OCI-LY3 (cell line): ENCODE measurements around the gene SDHAF1.
"Not testable (repeated sequence)": the region's sequence is repeated elsewhere in the genome, so short reads cannot be mapped to it uniquely, and the experiment has no call there.

Experiments used
- H2AFZ ChIP-seq: fragments of 200-600, 300-600 bp; shearing (Covaris generic); 2 replicates; pipeline ENCODE4 v1.6.0; 2014; ENCODE audit warnings: antibody characterized with exemption, low read depth, low read length
- H3K27ac ChIP-seq: fragments of 200-600, 300-600 bp; sonication (generic); 2 replicates; pipeline ENCODE4 v1.5.1; 2014; ENCODE audit warnings: mild to moderate bottlenecking, low read length, moderate library complexity, mixed read lengths
- H3K27me3 ChIP-seq: fragments of 200-600, 300-600 bp; sonication (generic); 2 replicates; pipeline ENCODE4 v1.6.1; 2014; ENCODE audit warnings: low read depth, low read length, mixed read lengths
- H3K36me3 ChIP-seq: fragments of 200-600, 300-600 bp; sonication (generic); replicated peaks from 2 replicates; pipeline ENCODE3; 2014; ENCODE audit warnings: low read depth, low read length, mixed read lengths
- H3K4me1 ChIP-seq: fragments of 300-600, 200-600 bp; sonication (generic); 2 replicates; pipeline ENCODE4 v1.6.1; 2014; ENCODE audit warnings: low read length, mixed read lengths
- H3K4me2 ChIP-seq: fragments of 200-600, 300-600 bp; sonication (generic); 2 replicates; pipeline ENCODE4 v1.6.1; 2014; ENCODE audit warnings: low read length, mixed read lengths
- H3K4me3 ChIP-seq: fragments of 300-600, 200-600 bp; sonication (generic); 2 replicates; pipeline ENCODE4 v1.5.1; 2014; ENCODE audit warnings: antibody characterized with exemption, mild to moderate bottlenecking, low read length, moderate library complexity
- H3K79me2 ChIP-seq: fragments of 300-600, 200-600 bp; shearing (Covaris generic); 2 replicates; pipeline ENCODE4 v1.6.1; 2014; ENCODE audit warnings: mild to moderate bottlenecking, low read length, mixed read lengths
- H3K9ac ChIP-seq: fragments of 300-600, 200-600 bp; shearing (Covaris generic); 2 replicates; pipeline ENCODE4 v1.6.0; 2014; ENCODE audit warnings: mild to moderate bottlenecking, low read length, moderate library complexity
- H3K9me3 ChIP-seq: fragments of 200-600, 300-600 bp; shearing (Covaris generic); 2 replicates; pipeline ENCODE4 v1.6.1; 2014; ENCODE audit warnings: low read length, mixed read lengths; ENCODE audit not compliant: insufficient read depth
- H4K20me1 ChIP-seq: fragments of 200-600, 300-600 bp; sonication (generic); 2 replicates; pipeline ENCODE4 v1.6.1; 2016; ENCODE audit warnings: low read length, mixed read lengths; ENCODE audit not compliant: insufficient read depth
- EZH2phosphoT487 ChIP-seq: fragments of 200-600 bp; shearing (Covaris generic); IDR thresholded peaks from 2 replicates; pipeline ENCODE4 v1.6.1; 2018; ENCODE audit warnings: antibody characterized with exemption, mixed run types, low read depth
- TF ChIP-seq, protein P1 (sequence below): fragments of 200-600, 300-600 bp; sonication (generic); IDR thresholded peaks from 2 replicates; pipeline ENCODE4 v1.5.1; 2014; ENCODE audit warnings: antibody characterized with exemption, low read length, low read depth

Gene SDHAF1

DNA sequence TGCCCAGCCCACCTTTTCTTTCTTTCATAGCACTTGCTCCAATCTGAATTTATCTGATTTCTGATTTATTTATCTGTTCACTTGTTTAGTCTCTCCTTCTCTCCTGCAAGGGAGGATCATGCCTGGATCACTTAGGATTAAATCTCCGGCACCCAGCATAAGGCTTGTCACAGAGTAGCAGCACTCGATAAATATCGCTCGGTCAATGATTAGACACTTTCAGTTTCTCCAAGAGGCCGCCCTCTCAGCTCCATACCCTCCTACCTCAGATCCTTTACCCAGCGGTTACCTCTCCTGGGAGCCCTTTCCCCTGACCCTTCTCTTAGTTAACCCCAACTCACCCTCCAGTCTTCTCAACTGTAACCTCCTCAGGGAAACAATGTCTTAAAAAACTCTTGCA is 36.3 kb downstream of the SDHAF1 start:
- no peak overlapping the region for H3K27ac ChIP-seq
- H3K4me2 ChIP-seq: no peak overlapping the region
- no peak overlapping the region for H3K4me3 ChIP-seq
- peaks cover 9% of the 10 kb centered on the region for H3K36me3 ChIP-seq
- H2AFZ ChIP-seq: no peak overlapping the region
- no peaks in the 10 kb centered on the region for H3K27me3 ChIP-seq
- TF ChIP-seq, protein P1, sequence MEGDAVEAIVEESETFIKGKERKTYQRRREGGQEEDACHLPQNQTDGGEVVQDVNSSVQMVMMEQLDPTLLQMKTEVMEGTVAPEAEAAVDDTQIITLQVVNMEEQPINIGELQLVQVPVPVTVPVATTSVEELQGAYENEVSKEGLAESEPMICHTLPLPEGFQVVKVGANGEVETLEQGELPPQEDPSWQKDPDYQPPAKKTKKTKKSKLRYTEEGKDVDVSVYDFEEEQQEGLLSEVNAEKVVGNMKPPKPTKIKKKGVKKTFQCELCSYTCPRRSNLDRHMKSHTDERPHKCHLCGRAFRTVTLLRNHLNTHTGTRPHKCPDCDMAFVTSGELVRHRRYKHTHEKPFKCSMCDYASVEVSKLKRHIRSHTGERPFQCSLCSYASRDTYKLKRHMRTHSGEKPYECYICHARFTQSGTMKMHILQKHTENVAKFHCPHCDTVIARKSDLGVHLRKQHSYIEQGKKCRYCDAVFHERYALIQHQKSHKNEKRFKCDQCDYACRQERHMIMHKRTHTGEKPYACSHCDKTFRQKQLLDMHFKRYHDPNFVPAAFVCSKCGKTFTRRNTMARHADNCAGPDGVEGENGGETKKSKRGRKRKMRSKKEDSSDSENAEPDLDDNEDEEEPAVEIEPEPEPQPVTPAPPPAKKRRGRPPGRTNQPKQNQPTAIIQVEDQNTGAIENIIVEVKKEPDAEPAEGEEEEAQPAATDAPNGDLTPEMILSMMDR: no peak
- no peak for TF ChIP-seq EZH2phosphoT487
- H3K9ac ChIP-seq: no peak overlapping the region
- H3K4me1 ChIP-seq: no peaks in the 10 kb centered on the region
- no peaks in the 10 kb centered on the region for H3K79me2 ChIP-seq
- H3K9me3 ChIP-seq: no peaks in the 10 kb centered on the region
- H4K20me1 ChIP-seq: no peaks in the 10 kb centered on the region

- no peaks in the 10 kb centered on the region for H3K9me3 ChIP-seq
- no peak within 1 kb of the TSS for H3K4me3 ChIP-seq
- H4K20me1 ChIP-seq: no peaks in the 10 kb centered on the region
- H3K9ac ChIP-seq: no peak within 1 kb of the TSS
- no peak within 1 kb of the TSS for H3K4me2 ChIP-seq
- TF ChIP-seq EZH2phosphoT487: no peak
- TF ChIP-seq, protein P1: no peak
- H3K27me3 ChIP-seq: no peaks in the 10 kb centered on the region
- no peak within 1 kb of the TSS for H3K27ac ChIP-seq
- H3K4me1 ChIP-seq: no peaks in the 10 kb centered on the region
- peaks cover 9% of the 10 kb centered on the region for H3K36me3 ChIP-seq
- no peaks in the 10 kb centered on the region for H3K79me2 ChIP-seq
- no peak within 1 kb of the TSS for H2AFZ ChIP-seq
These were observed 37.5 kb downstream of the SDHAF1 start, which contains the start of gene CLIP3 for GRCh38 chr19:36032251-36033104. Gene CLIP3 (minus strand): TSS chr19:36032873. CDS start chr19:36032357, 516 bp downstream.

DNA sequence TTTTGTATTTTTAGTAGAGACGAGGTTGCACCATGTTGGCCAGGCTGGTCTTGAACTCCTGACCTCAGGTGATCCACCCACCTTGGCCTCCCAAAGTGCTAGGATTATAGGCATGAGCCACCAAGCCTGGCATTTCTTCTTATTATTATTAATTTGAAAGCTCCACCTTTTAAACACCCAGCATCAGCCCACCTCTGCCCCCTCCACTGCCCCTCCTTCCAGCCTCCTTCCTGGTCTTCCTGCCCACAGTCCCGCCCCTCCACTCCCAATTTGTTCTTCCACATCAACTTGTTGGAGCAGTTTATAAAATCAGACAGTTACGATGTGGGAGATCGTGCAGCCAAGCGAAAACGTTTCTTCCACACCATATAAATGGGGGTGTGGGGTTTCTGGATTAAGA is 45.5 kb downstream of the SDHAF1 start:
- TF ChIP-seq EZH2phosphoT487: no peak
- TF ChIP-seq, protein P1: no peak
- Histone ChIP-seq H3K9me3 (no peaks in the 10 kb centered on the region), H3K36me3 (peaks cover under 1% of the 10 kb centered on the region), H2AFZ (no peak overlapping the region), H4K20me1 (no peaks in the 10 kb centered on the region), H3K4me1 (no peaks in the 10 kb centered on the region), H3K9ac (no peak overlapping the region), H3K27ac (no peak overlapping the region), H3K79me2 (no peaks in the 10 kb centered on the region), H3K4me3 (no peak overlapping the region), H3K27me3 (no peaks in the 10 kb centered on the region), H3K4me2 (no peak overlapping the region)

DNA sequence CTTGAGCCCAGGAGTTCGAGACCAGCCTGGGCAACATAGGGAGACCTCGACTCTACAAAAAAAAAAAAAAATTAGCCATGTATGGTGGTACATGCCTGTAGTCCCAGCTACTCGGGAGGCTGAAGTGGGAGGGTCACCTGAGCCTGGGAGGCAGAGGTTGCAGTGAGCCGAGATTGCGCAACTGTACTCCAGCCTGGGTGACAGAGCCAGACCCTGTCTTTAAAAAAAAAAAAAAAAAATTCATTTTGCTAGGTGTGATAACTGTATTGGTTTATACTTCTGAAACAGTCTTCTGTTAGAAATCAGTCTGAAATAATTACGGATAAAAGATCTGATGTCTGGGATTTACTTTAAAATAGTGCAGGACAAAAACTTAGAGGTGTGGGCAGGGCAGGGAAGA is 46.1 kb downstream of the SDHAF1 start:
- not testable (repeated sequence) for H2AFZ ChIP-seq, H3K79me2 ChIP-seq, H4K20me1 ChIP-seq, H3K27ac ChIP-seq, H3K9ac ChIP-seq, H3K4me3 ChIP-seq, H3K36me3 ChIP-seq, H3K9me3 ChIP-seq, H3K27me3 ChIP-seq, H3K4me1 ChIP-seq, H3K4me2 ChIP-seq
